Mononuclear cell (primary cell): ENCODE data around the gene PMP22. TPM values are rescaled to one million over a fixed set of nuclear protein-coding genes. Genes with fewer than 3 reads are reported as not detected.

Source experiments
- H3K27me3 ChIP-seq: 2 replicates; pipeline ENCODE4 v1.6.0; 2011; ENCODE audit warnings: low read length, control low read depth; ENCODE audit not compliant: insufficient read depth
- H3K4me1 ChIP-seq: 2 replicates; pipeline ENCODE4 v1.5.1; 2011; ENCODE audit warnings: mild to moderate bottlenecking, low read length, control low read depth; ENCODE audit not compliant: insufficient read depth
- H3K4me3 ChIP-seq: 2 replicates; pipeline ENCODE4 v1.5.1; 2011; ENCODE audit warnings: mild to moderate bottlenecking, low read length, moderate library complexity
- H3K9me3 ChIP-seq: 2 replicates; pipeline ENCODE4 v1.5.1; 2011; ENCODE audit warnings: low read depth, mild to moderate bottlenecking, control low read depth, low read length
- total RNA-seq: library from RNA; depleted of rRNA; stranded (reverse); fragments of >200 nt; gene quantifications from one replicate; pipeline ENCODE4 v1.2.3, GENCODE V29; 2012

Gene PMP22
- total RNA-seq: 2.0 TPM

DNA sequence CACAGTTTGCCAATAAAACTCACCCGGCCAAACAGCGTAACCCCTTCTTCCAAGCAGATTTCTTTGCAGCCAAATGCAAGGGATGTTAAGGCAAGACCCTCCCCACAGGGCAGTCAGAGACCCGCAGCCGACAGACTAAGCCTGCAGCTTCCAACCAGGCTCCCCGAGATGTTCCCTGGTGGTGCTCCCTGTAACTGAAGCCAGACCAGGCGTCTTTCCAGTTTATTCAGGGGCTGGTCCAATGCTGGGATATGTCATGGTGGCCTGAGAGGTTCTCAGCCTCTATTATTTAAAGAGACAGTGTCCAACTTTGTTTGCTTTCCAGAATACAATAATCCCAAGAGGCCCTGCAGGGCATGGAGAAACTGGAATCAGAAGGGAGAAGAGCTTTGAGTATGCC, at the start of gene PMP22:
TSS of gene PMP22 (minus strand) at position 196 of the 400 bp plus-strand sequence. CDS start 4,599 bp downstream, outside the sequence.
- Histone ChIP-seq H3K4me3 (no peak within 1 kb of the TSS), H3K9me3 (no peaks in the 10 kb centered on the region), H3K4me1 (peaks cover 29% of the 10 kb centered on the region), H3K27me3 (peaks cover 49% of the 10 kb centered on the region)

DNA sequence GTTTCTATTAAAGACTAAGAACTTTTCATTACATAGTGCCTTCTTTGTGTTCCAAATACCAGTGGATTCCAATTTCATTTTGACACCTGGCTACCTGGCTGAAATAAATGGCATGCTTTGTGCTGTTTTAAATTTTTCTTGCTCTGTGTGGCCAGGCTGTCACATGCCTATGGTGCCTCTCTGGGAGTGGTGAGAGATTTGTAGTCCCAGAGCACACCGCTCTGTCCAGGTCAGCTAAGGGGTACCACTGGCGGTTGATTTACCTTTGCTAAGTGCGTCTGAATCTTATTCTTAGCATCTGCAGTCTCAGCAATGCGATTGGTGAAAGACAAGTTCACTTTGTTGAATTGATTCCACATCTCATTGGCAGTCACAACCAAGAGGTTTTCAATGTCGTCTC, 46.9 kb upstream of the PMP22 start:
- Histone ChIP-seq H3K9me3 (no peaks in the 10 kb centered on the region), H3K4me1 (no peaks in the 10 kb centered on the region), H3K27me3 (no peaks in the 10 kb centered on the region), H3K4me3 (no peak overlapping the region)

GRCh38 chr17:15309793-15310192, 44.7 kb upstream of the PMP22 start:
- Histone ChIP-seq H3K4me1 (no peaks in the 10 kb centered on the region), H3K27me3 (no peaks in the 10 kb centered on the region), H3K9me3 (no peaks in the 10 kb centered on the region), H3K4me3 (no peak overlapping the region)

- H3K27me3 ChIP-seq: peaks cover 2% of the 10 kb centered on the region
- H3K4me3 ChIP-seq: no peak overlapping the region
- no peaks in the 10 kb centered on the region for H3K9me3 ChIP-seq
- H3K4me1 ChIP-seq: no peaks in the 10 kb centered on the region
These were observed 44.1 kb upstream of the PMP22 start for GRCh38 chr17:15309236-15309635.

DNA sequence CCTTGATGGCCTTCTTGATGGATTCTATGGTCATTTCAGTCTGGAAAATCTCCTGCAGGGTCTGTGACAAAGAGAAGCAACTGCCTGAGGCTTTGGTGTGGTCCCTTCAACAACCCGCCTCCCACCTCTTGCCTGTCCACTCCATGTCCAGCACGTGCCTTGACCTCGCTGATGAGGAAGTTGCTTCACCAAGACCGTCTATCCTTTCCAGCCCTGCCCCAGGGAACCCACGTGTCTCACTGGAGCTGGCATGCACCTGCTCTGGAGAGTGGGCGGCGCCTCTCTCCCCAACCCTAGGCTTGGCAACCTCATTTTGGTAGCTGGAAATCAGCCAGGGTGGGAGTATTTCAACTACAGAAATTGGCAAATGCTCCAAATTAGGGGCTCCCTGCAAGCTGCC, 43.6 kb upstream of the PMP22 start:
- H3K9me3 ChIP-seq: no peaks in the 10 kb centered on the region
- no peaks in the 10 kb centered on the region for H3K4me1 ChIP-seq
- H3K4me3 ChIP-seq: no peak overlapping the region
- peaks cover 2% of the 10 kb centered on the region for H3K27me3 ChIP-seq

DNA sequence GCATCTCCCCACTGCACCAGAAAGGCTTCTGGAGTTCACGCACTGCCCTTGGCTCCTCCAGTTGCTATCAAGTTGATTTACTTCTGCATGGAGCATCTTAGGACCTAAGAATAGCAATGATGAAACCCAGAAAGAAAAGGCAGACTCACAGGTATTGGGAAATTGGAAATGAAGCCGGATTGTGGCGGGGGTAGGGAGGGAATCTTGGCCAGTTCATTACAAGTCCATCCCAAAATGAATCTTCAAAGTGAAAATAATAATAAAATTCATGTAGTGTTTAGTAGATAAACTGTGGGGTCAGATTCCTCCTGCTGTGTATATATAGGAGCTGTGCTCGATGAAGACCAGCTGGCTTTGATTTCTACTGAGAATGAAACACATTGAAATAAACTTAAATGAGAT, 42.6 kb upstream of the PMP22 start:
- Histone ChIP-seq H3K9me3 (no peaks in the 10 kb centered on the region), H3K4me1 (no peaks in the 10 kb centered on the region), H3K4me3 (no peak overlapping the region), H3K27me3 (peaks cover 2% of the 10 kb centered on the region)

DNA sequence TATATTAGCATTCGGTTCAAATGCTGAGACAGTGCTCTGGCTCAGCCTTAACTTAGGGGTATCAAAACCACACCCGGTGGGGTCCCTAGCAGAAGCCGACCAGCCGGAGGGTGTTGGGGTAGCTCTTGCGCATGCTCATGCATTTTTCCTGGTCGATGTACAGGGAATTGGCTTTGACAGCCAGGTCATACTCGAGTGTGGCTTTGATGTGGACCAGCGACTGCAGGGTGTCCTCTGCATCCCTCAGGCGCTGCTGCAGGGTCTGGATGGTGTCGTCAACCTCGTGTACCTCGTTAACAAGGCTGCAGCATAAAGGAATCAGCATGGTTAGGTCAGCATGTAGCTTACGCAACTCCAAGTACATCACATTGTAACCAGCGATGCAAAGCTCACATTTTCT, 38.7 kb upstream of the PMP22 start:
- Histone ChIP-seq H3K4me1 (no peaks in the 10 kb centered on the region), H3K27me3 (peaks cover 2% of the 10 kb centered on the region), H3K4me3 (no peak overlapping the region), H3K9me3 (no peaks in the 10 kb centered on the region)

DNA sequence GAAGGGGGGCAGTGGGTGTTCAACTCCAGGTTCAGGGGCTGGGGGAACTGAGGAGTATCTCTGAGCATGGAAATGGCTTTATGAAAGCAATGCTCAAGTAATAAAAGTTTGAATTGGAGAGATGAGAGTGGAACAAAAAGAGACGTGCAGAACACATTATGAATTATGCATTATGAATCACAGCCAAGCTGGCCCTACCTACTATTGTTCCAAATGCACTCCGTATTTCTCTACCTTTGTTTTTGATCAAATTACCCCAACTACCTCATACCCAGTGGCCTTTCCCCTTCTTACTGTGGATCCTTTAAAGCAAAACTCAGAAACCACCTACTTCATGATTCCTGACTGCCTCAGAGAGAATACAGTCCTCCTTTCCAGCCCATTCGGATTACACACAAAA, 38.1 kb upstream of the PMP22 start:
- Histone ChIP-seq H3K9me3 (no peaks in the 10 kb centered on the region), H3K4me3 (no peak overlapping the region), H3K4me1 (no peaks in the 10 kb centered on the region), H3K27me3 (peaks cover 2% of the 10 kb centered on the region)

GRCh38 chr17:15301845-15302244, 36.7 kb upstream of the PMP22 start:
- Histone ChIP-seq H3K4me3 (no peak overlapping the region), H3K4me1 (no peaks in the 10 kb centered on the region), H3K9me3 (no peaks in the 10 kb centered on the region), H3K27me3 (peaks cover 2% of the 10 kb centered on the region)

DNA sequence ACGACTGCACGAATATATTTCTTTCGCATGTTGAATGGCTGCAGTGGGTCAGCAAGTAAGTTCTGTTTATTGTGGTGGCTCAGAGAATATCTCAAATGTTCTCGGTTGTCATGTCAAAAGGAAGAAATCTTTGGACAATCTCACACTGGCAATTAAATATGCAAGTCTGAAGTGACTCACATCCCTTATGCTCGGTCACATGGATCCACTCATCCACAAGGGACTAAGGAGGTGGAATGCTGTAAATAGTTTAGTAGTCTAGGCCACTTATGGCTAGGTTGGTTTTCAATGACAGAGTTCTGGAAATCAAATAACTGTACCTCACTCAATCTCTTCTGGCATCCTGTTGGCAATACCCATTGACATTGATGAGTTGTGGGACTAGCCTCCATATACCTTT, 33.0 kb upstream of the PMP22 start:
- Histone ChIP-seq H3K27me3 (no peaks in the 10 kb centered on the region), H3K4me3 (no peak overlapping the region), H3K9me3 (no peaks in the 10 kb centered on the region)

GRCh38 chr17:15293558-15293957, 28.4 kb upstream of the PMP22 start:
- Histone ChIP-seq H3K4me3 (no peak overlapping the region), H3K9me3 (no peaks in the 10 kb centered on the region), H3K27me3 (no peaks in the 10 kb centered on the region), H3K4me1 (no peaks in the 10 kb centered on the region)

More for the DNA sequence above, 33.0 kb upstream of the PMP22 start:
- H3K4me1 ChIP-seq: no peaks in the 10 kb centered on the region

- Histone ChIP-seq H3K4me3 (no peak overlapping the region), H3K27me3 (no peaks in the 10 kb centered on the region), H3K4me1 (no peaks in the 10 kb centered on the region), H3K9me3 (no peaks in the 10 kb centered on the region)
These were observed 26.7 kb upstream of the PMP22 start for GRCh38 chr17:15291674-15292361.

- Histone ChIP-seq H3K4me1 (no peaks in the 10 kb centered on the region), H3K4me3 (no peak overlapping the region), H3K27me3 (no peaks in the 10 kb centered on the region), H3K9me3 (no peaks in the 10 kb centered on the region)
These were observed 25.5 kb upstream of the PMP22 start for GRCh38 chr17:15290605-15291004.

GRCh38 chr17:15289285-15290183, 24.4 kb upstream of the PMP22 start:
- Histone ChIP-seq H3K9me3 (no peaks in the 10 kb centered on the region), H3K27me3 (peaks cover 3% of the 10 kb centered on the region), H3K4me3 (no peak overlapping the region), H3K4me1 (no peaks in the 10 kb centered on the region)

DNA sequence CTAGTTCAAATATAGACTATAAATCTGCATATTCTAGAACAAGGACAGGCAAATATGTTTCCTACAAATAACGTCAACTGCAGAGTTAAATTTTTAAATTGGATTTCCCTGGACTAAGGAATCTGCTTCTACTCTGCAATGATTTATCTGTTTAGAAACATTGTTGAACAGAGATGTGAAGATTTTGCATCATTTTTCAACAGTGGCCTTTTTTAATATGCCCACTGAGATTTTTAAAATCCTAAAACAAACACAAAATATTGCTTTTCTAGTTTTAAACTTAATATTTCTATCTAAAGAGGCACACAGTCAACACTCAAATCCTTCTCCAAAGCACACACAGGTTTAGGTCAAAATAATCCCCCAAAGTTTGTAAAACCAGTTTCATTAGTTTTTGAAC, 23.7 kb upstream of the PMP22 start:
- Histone ChIP-seq H3K27me3 (peaks cover 4% of the 10 kb centered on the region), H3K4me1 (no peaks in the 10 kb centered on the region), H3K9me3 (no peaks in the 10 kb centered on the region), H3K4me3 (no peak overlapping the region)
